ENCODE measurements around the gene GNAT1. TPM values are rescaled to one million over a fixed set of nuclear protein-coding genes. Genes with fewer than 3 reads are reported as not detected.

Gene GNAT1
- total RNA-seq, 1 experiment from 2014 or later: not detected

- Histone ChIP-seq H2BK15ac (ENCODE audit: low read depth, low read length) (no peak overlapping the region), H3K18ac (ENCODE audit: insufficient read length, low read depth, low read length) (no peak overlapping the region), H4K8ac (replicated peaks; ENCODE audit: insufficient read length, low read depth, low read length) (no peak overlapping the region), H3K14ac (ENCODE audit: insufficient read depth, low read length) (no peak overlapping the region), H2AK5ac (ENCODE audit: insufficient read length, low read length) (no peak overlapping the region), H3K4me2 (ENCODE audit: insufficient read depth, insufficient read length, low read length) (no peak overlapping the region), H3K56ac (ENCODE audit: insufficient read length, low read depth, low read length) (no peak overlapping the region), H3K23me2 (ENCODE audit: insufficient read length, low read depth, low read length, poor library complexity, severe bottlenecking) (peaks cover 1% of the 10 kb centered on the region), H3K79me1 (ENCODE audit: insufficient read depth, low read depth, low read length, poor library complexity, severe bottlenecking) (peaks cover 2% of the 10 kb centered on the region), H3K27ac (ENCODE audit: insufficient read length, low read depth, low read length) (no peak overlapping the region), H2BK120ac (ENCODE audit: low read depth, low read length, poor library complexity, severe bottlenecking) (no peak overlapping the region), H3K27me3 (ENCODE audit: insufficient read depth, low read length) (no peaks in the 10 kb centered on the region), H3K9me3 (ENCODE audit: control insufficient read depth, low read depth, low read length) (no peaks in the 10 kb centered on the region), H3K23ac (ENCODE audit: insufficient read length, low read depth, low read length) (no peak overlapping the region), H4K5ac (ENCODE audit: insufficient read length, low read depth, low read length) (no peak overlapping the region), H3K79me2 (ENCODE audit: insufficient read depth, low read length) (no peaks in the 10 kb centered on the region), H2BK12ac (ENCODE audit: insufficient read length, low read depth, low read length) (no peak overlapping the region), H4K20me1 (ENCODE audit: control insufficient read depth, insufficient read depth, insufficient read length) (no peaks in the 10 kb centered on the region), H3K9ac (ENCODE audit: extremely low read depth, insufficient read length, low read length) (no peak overlapping the region), H3K4me1 (ENCODE audit: insufficient read depth, low read length) (peaks cover 7% of the 10 kb centered on the region; the same call in 1 of the 2 replicates), H3T11ph (ENCODE audit: low read length) (no peak overlapping the region), H2AFZ (ENCODE audit: low read length) (no peak overlapping the region), H3K4ac (ENCODE audit: low read depth, low read length) (no peak overlapping the region), H4K91ac (ENCODE audit: insufficient read length, low read depth, low read length) (no peak overlapping the region), H2BK20ac (ENCODE audit: low read depth, low read length, poor library complexity, severe bottlenecking) (no peak overlapping the region), H2BK5ac (ENCODE audit: insufficient read length, low read length) (no peak overlapping the region)
- WGBS (ENCODE audit: extremely low coverage, insufficient read length, low lambda C conversion rate): no CpG with 5 or more reads among the region's 5 CpGs
- DNase-seq: no peak
- no peaks in the 10 kb centered on the region for H3K9me3 Mint-ChIP-seq
- peak overlapping the region in 2 of 3 experiments; percentile 24 to 40; a peak in 3 of 7 replicates for H3K27ac Mint-ChIP-seq
- H3K4me1 Mint-ChIP-seq: peaks cover 36 to 53% of the 10 kb centered on the region in 2 experiments
- H3K27me3 Mint-ChIP-seq (ENCODE audit: low read depth): no peaks in the 10 kb centered on the region; the same call in 1 of the 2 replicates
- no peak overlapping the region for H3K4me3 Mint-ChIP-seq
- TF ChIP-seq, protein P1, sequence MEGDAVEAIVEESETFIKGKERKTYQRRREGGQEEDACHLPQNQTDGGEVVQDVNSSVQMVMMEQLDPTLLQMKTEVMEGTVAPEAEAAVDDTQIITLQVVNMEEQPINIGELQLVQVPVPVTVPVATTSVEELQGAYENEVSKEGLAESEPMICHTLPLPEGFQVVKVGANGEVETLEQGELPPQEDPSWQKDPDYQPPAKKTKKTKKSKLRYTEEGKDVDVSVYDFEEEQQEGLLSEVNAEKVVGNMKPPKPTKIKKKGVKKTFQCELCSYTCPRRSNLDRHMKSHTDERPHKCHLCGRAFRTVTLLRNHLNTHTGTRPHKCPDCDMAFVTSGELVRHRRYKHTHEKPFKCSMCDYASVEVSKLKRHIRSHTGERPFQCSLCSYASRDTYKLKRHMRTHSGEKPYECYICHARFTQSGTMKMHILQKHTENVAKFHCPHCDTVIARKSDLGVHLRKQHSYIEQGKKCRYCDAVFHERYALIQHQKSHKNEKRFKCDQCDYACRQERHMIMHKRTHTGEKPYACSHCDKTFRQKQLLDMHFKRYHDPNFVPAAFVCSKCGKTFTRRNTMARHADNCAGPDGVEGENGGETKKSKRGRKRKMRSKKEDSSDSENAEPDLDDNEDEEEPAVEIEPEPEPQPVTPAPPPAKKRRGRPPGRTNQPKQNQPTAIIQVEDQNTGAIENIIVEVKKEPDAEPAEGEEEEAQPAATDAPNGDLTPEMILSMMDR (conservative IDR thresholded peaks at IDR 0.05): no peak
- H3K36me3 Mint-ChIP-seq (ENCODE audit: insufficient read depth in 1 of 3, low read depth in 3 of 3): peaks cover 16 to 41% (median 29%) of the 10 kb centered on the region in 3 experiments; a peak in 6 of 7 replicates
These were observed 29.2 kb upstream of the GNAT1 start for GRCh38 chr3:50162034-50162883.
